NCI-H1105 treated with DMSO at 0.1 percent for 48 hours (cell line): ENCODE data around the gene EXOSC5.
"Not testable (repeated sequence)": the region's sequence is repeated elsewhere in the genome, so short reads cannot be mapped to it uniquely, and the experiment has no call there.

Experiments
- DNase-seq: peaks from one replicate; lab custom pipeline; 2025; lab: John Stamatoyannopoulos, UW

EXOSC5 gene

GRCh38 chr19:41366089-41366488 is 31.1 kb downstream of the EXOSC5 start:
- no peak for DNase-seq

DNA sequence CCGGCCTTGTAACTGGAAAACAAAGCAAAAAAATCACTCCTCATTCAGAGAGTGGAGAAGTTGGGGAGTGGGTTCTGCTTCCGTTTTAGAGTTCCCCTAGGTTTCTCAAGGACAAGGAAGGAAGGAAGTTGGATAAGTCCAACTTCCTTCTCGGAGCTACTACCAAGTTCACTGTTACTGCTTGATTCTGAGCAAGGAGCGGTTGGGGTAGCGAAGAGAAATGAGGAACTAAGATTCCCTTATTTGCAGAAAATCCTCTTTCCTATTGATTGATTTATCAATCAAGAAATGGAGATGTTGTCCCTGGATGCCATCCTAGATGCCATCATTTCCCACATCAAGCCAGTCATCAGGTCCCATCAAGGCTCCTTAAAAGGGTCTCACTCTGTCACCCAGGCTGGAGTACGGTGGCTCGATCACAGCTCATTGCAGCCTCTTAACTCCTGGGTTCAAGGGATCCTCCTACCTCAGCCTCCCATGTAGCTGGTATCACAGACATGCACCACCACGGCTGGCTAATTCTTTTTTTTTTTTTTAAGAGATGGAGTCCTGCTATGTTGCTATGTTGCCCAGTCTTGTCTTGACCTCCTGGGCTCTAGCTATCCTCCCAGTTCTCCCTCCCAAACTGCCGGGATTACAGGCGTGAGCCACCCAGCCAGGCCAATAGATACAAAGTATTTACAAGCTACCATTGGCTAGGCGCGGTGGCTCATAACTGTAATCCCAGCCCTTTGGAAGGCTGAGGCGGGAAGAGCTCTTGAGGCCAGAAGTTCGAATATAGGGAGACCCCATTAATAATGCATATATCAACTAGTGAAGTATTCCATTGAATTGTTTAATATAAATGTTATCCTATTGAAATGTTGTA is 32.4 kb downstream of the EXOSC5 start:
- DNase-seq: no peak

- DNase-seq: peak; percentile 98
Observed at GRCh38 chr19:41363753-41364523, 33.2 kb downstream of the EXOSC5 start, which contains the start of gene B9D2. TSS of gene B9D2 (minus strand) at chr19:41364149. CDS start at chr19:41363519, 630 bp downstream.

DNA sequence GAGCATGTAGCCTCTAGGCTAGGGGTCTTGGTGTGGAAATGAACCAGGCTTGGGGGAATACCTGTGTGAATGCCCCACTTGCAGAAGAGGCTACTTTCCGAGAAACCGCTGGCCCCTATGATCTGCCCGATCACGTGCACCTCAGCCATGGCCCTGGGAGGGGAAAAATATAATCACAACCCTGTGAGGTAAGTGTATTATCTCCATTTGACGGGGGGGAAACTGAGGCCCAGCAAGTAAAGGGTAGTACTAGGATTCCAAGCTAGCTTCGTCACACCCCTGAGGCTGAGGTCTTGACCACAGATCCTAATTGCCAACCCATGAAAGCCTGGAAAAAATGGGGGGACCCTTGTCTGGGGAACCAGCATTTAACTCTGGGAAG is 33.8 kb downstream of the EXOSC5 start:
- DNase-seq: no peak

DNA sequence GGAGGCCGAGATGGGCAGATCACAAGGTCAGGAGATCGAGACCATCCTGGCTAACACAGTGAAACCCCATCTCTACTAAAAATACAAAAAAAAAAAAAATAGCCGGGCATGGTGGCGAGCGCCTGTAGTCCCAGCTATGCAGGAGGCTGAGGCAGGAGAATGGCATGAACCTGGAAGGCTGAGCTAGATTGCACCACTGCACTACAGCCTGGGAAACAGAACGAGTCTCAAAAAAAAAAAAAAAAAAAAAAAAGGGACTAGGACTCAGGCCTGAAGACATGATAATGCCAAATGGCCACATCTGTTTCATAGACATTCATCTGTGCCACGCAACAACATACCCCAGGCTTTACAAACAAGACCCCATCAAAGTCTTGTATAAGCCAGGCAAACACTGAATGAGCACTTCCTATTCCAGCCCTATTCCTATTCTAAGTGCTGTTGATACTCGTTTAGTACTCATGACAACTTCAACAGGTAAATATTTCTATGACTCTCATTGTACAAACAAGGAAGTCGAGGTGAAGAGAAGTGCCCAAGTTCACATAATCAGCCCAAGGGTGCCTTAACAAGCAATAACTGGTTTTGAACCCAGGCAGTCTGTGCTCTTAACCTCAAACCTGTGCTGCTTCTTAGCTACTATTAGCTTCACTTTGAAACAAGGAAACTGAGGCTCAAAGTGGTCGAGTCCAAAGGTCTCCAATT is 34.9 kb downstream of the EXOSC5 start:
- DNase-seq: no peak

- no peak for DNase-seq
Observed at GRCh38 chr19:41359741-41360140, 37.4 kb downstream of the EXOSC5 start.

- DNase-seq: no peak
Observed at GRCh38 chr19:41357746-41358145, 39.4 kb downstream of the EXOSC5 start.

DNA sequence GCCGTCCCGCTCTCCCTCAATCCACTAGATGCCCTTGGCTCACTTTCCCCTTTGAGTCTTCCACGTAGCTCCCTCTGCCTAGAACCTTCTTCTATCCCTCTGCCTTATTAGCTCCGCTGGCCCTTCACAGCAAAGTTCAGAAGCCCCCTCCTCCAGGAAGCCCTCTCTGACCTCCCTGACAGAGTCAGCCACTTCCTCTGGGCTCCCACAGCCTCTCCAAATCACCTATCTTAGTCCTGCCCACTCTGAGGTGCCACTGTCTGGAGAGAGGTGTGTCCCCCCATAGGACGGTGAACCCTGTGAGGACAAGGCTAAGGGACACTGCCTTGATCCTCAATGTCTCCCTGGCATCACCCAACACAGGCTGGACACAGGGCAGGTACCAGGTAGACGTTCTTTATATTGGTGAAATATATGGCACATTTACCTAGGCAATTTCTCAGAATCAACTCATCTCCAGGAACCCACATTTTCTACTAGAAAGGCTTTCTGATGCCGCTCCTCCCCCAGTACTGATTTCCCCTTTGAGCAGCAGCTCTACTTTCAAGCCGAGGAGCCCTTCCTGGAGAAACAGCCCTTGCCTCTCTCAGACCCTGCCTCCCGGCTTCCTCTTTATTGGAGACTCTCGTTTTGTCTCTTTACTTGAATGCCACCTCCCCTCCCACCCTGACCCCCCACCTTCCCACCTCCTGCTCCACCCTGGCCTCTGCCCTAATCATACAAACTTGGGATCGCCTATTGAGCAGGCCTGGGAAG is 40.0 kb downstream of the EXOSC5 start:
- no peak for DNase-seq

DNA sequence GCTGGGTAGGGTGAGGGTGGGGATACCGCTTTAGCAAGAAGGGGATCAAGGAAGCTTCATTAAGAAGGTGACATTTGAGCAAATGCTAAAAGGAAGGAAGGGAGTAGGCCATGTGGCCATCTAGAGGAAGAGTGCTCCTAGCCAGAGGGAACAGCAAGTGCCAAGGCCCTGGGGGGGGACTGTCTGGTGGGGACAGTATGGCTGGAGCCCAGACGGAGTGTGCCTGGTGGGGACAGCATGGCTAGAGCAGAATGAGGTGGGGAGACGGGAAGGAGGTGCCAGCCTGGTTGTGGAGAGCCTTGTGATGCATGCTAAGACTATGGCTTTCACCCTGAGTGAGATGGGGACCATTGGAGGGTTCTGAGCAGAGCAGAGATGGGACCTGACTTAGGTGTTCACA is 41.4 kb downstream of the EXOSC5 start:
- no peak for DNase-seq

DNA sequence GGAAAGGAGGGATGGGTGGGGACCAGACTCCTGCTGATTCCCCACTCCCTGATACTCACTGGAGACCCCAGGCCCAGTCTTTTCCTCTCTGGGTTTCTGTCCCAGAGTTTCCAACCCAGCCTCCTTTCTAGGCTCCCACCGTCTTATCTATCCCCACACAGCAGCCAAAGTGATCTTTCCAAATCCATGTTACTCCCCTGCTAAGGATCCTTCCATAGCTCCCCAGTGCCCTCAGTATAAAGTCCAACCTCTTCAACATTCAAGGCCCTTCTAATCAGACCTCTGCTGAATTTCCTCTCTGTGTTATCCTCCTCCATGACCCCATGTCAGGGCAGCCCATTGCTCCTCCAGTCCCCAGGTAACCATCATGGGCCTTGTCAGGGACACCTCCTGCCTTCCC is 42.1 kb downstream of the EXOSC5 start:
- DNase-seq: no peak

GRCh38 chr19:41354343-41354953 is 42.7 kb downstream of the EXOSC5 start:
- no peak for DNase-seq

DNA sequence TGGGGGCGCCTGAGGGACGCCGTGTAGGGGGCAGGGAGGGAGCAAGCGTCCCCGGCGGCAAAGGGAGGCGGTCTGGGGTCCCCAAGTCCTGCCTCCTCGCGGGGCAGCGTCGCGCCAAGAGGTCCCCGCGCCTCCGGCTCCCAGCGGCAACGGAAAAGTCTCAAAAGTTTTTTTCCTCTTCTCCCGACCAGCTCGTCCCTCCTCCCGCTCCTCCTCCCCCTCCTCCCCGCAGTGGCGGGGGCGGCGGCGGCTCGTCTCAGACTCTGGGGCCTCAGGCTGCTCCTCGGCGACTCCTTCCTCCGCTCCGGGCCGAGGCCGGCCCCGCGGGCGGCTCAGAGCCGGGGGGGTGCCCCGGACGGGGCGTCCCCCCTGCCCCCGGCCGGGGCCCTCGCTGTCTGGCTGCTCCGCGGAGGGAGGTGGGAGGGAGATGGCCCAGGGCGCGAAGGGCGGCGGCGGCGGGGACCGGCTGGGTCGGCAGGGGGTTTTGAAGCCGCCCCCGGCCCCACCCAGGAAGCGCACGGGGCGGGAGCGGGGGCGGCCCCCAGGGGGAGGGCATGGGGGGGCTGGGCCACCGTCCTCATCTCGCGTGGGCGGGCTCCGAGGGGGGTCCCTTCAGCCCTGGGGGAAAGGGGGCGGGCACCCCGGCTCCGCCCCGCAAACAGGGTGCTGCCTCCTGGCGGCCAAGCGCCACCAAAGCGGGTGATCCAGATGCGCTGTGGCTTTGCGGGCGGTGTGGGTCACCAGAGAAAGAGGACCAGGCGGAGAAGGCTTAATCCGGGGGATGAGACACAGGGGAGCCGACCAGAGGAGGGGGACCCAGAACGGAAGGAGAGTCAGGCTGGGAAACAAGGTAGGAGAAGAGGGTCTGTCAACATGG is 43.5 kb downstream of the EXOSC5 start, which contains the start of gene TGFB1:
TGFB1 (minus strand) TSS at position 457 of the 877 bp plus-strand sequence. CDS start 878 bp downstream, outside the sequence.
- DNase-seq: peak; percentile 54

- DNase-seq: peak; percentile 19
Observed at GRCh38 chr19:41352609-41353465, 44.3 kb downstream of the EXOSC5 start.

DNA sequence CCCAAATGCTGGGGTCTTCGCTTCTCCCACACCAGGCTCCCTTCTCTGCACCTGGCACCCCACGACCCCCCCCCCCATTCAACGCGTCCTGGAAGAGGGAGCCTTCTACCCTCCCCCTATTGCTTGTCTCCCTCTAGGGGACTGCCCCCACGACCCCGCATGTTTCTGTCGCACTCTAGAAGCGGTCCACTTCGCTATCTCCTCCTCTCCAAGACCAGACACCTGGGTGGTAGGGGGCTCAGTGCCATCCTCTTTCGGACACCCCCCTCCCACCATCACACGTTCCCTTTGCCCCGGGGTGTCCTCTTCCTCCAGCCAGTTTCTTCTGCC is 44.9 kb downstream of the EXOSC5 start:
- DNase-seq: no peak

DNA sequence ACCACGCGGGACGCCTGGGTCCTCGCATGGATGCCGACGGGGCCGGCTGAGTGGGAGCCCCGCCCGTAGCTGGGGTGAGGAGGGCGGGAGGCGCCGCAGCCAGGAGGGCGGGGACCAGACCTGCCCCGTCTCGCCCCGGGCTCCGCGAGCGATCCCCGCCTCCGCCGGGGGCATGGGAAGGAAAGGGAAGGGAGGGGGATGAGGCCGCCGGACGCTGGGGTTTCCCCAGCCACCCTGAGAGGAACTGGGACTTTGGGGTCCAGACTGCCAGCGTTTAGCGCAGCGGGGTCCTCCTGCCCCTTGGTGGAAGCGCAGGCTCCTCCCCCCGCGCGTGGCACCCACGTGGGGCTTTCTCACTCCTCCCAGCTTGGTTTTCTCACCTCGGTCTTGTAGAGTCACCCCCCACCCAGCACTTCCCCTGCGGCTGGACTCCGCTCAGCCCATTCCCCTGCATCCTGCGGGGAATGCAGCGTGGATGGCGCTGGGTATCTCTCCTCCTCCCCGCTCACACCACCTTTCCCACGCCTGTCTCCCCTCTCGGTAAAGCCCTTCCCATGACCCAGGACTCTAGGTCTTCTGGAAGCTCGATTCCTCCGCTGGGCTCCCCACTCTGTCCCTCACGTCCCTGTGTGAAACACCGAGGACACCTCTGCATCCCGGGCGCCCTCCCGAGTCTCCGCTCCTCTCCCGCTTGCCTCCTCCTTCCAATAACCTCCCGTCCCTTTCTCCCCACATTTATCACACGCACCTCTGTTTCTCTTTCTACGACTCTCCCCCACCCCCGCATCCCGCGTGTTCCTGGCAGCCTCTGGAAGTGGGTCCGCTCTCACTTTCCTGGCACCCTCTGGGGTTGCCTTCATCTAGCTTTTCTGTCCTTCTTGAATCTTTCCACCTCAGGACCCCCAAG is 45.6 kb downstream of the EXOSC5 start:
- peak; percentile 6 for DNase-seq

GRCh38 chr19:41350735-41351338 is 46.3 kb downstream of the EXOSC5 start:
- DNase-seq: no peak

- DNase-seq: not testable (repeated sequence)
Observed at GRCh38 chr19:41346916-41347315, 50.2 kb downstream of the EXOSC5 start.

- no peak for DNase-seq
Observed at GRCh38 chr19:41344162-41344561, 53.0 kb downstream of the EXOSC5 start.
